Measurements from ENCODE around the gene VPS54.

DNA sequence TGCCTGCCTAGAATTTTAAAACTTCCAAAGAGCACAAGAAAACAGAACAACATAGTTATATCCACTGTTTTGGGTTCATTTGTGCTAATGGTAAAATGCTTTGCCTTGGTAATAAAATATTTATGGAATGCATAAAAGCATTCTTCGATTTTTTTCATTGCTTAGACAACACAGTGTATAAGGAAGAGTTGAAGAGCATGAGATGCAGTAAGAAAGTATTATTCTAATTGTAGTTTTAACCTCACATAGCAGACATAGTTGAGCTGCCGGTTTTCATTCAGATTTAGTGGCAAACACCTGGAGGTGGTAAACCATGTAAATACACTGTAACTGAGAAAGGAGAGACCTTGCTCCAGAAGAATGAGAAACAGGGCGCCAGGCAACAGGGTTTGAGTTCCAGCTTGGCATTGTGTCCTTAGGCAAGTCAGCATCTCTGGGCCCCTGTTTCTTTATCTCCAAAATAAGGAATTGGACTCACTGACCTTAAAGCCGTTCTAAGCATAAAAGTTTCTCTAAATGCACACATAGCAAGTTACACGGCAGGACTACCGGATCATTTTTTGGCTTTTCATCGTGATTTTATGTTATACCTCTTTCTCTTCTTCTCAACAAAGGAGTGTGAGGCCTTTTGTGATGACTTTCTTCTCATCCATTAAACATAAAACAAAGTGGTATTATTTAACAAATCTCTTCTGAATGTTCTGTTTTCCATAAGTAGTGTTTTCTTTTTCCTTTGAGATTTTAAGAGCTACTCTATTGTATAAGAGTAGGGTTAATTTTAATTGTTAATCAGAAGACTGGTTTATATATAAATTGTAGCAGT lies 169.6 kb downstream of the VPS54 start:
- TF ChIP-seq CTCF (optimal IDR thresholded peaks at IDR 0.05 in 1 of 3, IDR thresholded peaks at IDR 0.05 in 1 of 3, conservative IDR thresholded peaks at IDR 0.05 in 1 of 3; ENCODE audit: extremely low read depth in 1 of 3, insufficient read depth in 2 of 3, low read length in 3 of 3) = no peak
- TF ChIP-seq EZH2 (IDR thresholded peaks at IDR 0.05; ENCODE audit: low read length) = no peak
